Sciatic nerve (tissue), 2 donors: Measurements from ENCODE around the gene EXOC4. TPM values are rescaled to one million over a fixed set of nuclear protein-coding genes. Genes with fewer than 3 reads are reported as not detected.
"Not testable (repeated sequence)": the region's sequence is repeated elsewhere in the genome, so short reads cannot be mapped to it uniquely, and the experiment has no call there.

Experiments
- ATAC-seq: fragments of 200-7000 bp; cut with Tn5 transposase; one replicate; pipeline ENCODE4 v1.9.1; 2020; ENCODE audit warnings: mild to moderate bottlenecking, moderate library complexity
- DNase-seq: peaks from one replicate; pipeline ENCODE4 v3.0.0-alpha.2; 2020; ENCODE audit warnings: low spot score
- intact Hi-C: fragments of 100-400 bp; cut with DNase I; formaldehyde crosslinking; loops from one replicate; pipeline ENCODE4 v1.14.2; 2022
- total RNA-seq: library from RNA; stranded (reverse); fragmentation: NEBNext Ultra II Directional; extraction: Animal tissue kit (Norgen Biotek cat#: 25700); gene quantifications from one replicate; pipeline ENCODE4 v1.2.1, GENCODE V29; 2021
- donor health status: DM: no; HTN: no; CAD: no.
- donor health status: DM: no; HTN: no; CAD: no.

EXOC4 gene
- total RNA-seq, 1 donor from 2014 or later, result 109 TPM

DNA sequence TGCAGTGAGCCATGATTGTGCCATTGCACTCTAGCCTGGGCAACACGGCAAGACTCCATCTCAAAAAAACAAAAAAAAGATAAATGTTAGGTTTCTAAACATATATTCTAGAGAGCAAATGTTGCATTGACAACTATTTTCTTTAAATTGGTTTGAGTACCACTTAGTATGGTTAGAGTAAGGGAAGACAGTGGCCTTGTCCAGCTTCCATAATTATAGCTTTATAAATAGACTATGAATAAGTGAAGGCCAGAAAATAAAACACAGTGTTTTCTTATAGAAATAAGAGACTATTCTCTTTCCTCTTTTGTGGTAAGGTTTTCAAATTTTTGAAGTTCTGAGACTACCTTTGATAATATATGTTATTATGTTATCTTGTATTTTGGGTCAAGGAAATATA, 50.5 kb downstream of the EXOC4 start:
- no peak for DNase-seq
- intact Hi-C loops, result no loop called here
- no peak for ATAC-seq

DNA sequence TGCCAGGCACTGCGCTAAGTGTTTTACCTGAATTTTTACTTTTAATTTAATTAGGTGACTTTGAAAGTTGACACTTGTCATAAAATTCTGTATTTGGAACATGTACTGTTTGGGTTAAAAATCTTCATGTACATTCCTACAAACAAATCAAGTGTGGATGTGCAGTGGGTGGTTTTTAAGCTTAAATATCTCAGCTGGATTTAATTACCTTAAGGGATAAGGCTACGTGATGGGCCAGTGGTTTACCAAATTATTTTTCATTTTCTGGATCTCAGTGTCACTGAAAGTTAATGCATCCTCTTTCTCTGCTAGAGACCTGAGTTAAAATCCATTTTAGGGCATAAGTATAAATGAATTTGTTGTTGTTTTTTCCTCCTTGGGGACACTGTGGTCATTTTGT, 51.1 kb downstream of the EXOC4 start:
- intact Hi-C loops, result no loop called here
- DNase-seq (no peak), ATAC-seq (no peak)

DNA sequence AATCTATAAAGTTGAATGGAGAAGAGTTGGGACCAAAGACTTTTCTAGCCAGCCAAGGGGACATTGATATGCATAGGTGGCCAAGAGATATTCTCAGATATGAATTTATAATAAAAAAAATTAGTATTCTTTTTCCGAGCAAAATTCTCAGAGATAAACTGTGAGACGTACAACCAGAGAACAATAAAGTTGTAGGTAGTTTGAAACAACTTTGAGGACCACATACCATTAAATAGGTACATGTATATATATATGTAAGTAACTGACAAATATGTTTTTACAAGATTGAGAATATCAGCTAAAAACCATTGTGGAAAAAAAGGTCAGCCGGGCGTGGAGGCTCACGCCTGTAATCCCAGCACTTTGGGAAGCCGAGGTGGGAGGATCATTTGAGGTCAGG, 56.5 kb downstream of the EXOC4 start:
- ATAC-seq (no peak), DNase-seq (no peak)
- intact Hi-C loops, result loop anchor here (5.0 kb wide), 1 partner anchor 1147 kb away; no protein-coding TSS in a partner anchor

- intact Hi-C loops, result no loop called here
- DNase-seq, result no peak
- ATAC-seq, result no peak
Measured at GRCh38 chr7:133310232-133310862, 57.5 kb downstream of the EXOC4 start.

DNA sequence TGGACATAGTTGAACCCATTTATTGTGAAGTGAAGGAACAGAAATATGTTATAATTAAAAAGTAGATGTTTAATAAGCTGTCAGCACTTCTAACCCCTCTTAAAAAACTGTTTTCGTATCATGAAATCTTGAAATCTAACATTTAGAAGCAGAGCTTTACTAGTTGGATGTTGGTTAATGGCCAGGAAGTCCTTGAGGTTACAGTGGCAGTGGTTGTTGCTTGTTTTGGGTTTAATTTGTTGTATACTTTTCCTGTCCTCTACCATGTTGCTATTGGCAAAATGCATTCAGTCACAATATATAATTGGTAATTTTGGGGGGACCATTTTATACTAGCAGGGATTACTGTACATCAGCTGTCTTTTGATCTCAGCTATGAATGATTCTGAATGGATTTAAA, 60.7 kb downstream of the EXOC4 start:
- no peak for ATAC-seq
- intact Hi-C loops, result no loop called here

GRCh38 chr7:133314084-133314483, 61.2 kb downstream of the EXOC4 start:
- intact Hi-C loops, result no loop called here
- no peak for ATAC-seq
- DNase-seq, result no peak

More for the DNA sequence above, 60.7 kb downstream of the EXOC4 start:
- DNase-seq, result no peak

- ATAC-seq, result no peak
- no peak for DNase-seq
- intact Hi-C loops, result no loop called here
Measured at GRCh38 chr7:133315332-133316040, 62.6 kb downstream of the EXOC4 start.

- intact Hi-C loops, result no loop called here
- DNase-seq, result no peak
- ATAC-seq, result no peak
Measured at GRCh38 chr7:133319842-133320241, 67.0 kb downstream of the EXOC4 start.

- ATAC-seq (no peak), DNase-seq (no peak)
- intact Hi-C loops, result no loop called here
Measured at GRCh38 chr7:133320891-133321290, 68.0 kb downstream of the EXOC4 start.

- intact Hi-C loops, ATAC-seq, DNase-seq: not testable (repeated sequence)
Measured at GRCh38 chr7:133321366-133321765, 68.5 kb downstream of the EXOC4 start.

- intact Hi-C loops, ATAC-seq, DNase-seq: not testable (repeated sequence)
Measured at GRCh38 chr7:133326745-133327144, 73.9 kb downstream of the EXOC4 start.

GRCh38 chr7:133328021-133328420, 75.1 kb downstream of the EXOC4 start:
- ATAC-seq, intact Hi-C loops, DNase-seq: not testable (repeated sequence)

GRCh38 chr7:133330085-133330484, 77.2 kb downstream of the EXOC4 start:
- intact Hi-C loops, result no loop called here
- DNase-seq (no peak), ATAC-seq (no peak)

DNA sequence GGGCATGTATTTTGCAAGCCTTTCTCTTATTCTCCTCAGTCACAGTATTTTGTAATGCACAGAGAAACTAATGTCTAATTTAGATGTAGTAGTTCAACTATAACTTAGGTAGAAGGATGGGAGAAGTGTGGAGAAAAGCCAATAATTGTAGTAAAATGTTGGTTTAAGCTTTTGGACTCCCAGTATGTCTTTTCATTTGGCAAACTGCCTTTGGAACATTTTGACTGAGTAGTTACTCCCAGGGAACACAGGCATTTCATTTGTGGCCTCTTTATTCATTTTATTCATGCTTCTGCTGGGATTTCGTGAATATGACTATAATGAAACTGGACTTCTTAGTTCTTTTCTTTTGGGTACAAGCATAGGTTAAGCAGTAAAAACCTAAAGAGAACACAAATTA, 79.0 kb downstream of the EXOC4 start:
- no peak for ATAC-seq
- DNase-seq, result no peak
- intact Hi-C loops, result no loop called here

DNA sequence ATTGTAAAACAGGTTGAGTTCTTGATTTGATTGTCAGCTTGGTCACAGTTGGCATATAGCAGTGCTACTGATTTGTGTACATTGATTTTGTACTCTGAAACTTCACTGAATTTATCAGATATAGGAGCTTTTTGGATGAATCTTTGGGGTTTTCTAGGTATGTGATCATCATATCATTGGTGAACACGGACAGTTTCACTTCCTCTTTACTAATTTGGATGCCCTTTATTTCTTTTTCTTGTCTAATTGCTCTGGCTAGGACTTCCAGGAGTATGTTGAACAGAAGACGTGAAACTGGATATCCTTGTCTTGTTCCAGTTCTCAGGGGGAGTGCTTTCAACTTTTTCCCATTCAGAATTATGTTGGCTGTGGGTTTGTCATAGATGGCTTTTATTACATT, 86.9 kb downstream of the EXOC4 start:
- ATAC-seq, result no peak
- no peak for DNase-seq
- intact Hi-C loops, result no loop called here

DNA sequence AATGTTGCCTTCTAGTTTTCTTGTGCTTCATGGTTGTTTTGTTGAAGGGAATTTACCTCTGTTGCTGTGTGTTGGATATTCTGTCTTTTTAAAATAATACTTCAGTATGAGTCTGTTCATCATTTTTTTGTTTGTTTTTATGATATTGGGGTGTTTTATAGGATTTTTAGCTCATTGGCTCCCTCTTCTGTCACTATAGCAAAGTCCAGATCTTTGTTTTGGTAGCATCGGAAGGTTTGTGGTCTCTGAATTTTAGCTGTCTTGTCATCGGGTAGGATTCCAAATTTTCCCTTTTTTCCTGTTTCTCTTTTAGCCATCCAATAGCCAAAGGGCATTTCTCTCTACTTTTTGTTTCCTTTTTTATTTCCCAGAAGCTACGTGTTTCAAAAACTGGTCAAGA, 91.4 kb downstream of the EXOC4 start:
- no peak for DNase-seq
- no peak for ATAC-seq
- intact Hi-C loops, result no loop called here

DNA sequence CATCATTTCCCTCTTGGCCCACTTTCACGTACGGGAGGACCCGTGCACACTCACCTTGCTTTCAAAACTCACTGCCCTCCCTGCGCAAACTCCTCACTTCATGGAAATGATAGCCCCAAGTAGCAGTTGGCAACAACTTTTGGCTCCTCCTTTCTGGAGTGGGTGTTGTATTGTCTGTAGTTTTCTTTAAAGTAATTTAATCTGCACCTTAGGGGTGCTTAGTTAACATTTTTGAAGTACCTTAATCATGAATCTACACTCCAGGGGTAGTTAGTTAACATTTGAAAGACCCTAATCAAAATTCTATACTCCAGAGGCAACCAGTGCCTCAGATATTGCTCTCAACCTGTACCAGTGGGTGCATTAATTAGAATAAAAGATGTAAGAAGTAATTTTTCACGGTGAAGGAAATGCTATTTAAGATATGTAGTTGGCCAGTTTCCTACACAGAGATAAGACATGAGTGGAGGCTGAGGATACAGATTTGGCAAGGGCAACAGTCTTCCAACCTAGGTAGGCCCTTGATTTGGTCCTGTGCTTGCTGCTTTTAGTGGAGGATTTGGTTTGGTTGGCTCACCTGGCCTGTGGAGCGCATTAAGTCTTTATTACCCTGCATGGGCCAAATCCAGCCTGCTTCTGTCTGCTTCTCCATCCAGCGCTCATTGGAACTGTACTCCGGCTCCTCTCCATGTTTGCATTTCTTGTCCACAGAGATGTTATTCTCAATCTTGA, 93.0 kb downstream of the EXOC4 start:
- ATAC-seq (no peak), DNase-seq (no peak)
- intact Hi-C loops, result no loop called here

DNA sequence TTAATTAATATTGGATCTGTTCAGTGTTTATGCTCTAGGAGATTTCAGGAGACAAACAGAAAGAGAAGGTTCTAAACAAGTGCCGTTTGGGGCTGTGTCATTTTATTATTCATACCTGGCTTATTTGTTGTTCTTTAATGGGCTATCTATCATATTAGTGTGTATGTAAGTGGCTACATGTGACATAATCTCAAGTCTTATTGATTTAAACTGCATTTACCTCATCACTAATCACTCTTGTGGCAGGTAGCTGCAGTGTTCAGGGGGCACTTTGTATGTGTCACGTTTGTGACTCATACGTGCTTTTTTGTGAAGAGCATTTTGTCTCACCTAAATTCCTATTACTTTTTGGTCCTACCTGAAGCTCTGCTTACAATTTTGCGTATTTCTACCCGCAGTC, 95.4 kb downstream of the EXOC4 start:
- intact Hi-C loops, result no loop called here
- ATAC-seq (no peak), DNase-seq (no peak)

DNA sequence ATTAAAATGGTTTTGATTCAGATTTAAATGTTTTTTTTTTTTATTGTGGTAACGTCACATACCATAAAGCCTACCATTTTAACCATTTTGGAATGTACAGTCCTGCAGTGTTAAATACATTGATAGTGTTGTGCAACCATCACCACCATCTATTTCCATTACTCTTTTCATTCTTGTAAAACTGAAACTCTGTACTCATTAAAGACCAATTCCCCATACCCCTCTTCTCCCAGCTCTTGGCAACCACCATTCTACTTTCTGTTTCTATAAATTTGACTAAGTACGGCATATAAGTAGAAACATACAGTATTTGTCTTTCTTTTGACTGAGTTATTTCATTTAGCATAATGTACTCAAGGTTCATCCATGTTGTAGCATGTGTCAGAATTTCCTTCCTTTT, 96.2 kb downstream of the EXOC4 start:
- DNase-seq (no peak), ATAC-seq (no peak)
- intact Hi-C loops, result no loop called here

GRCh38 chr7:133352430-133352829, 99.6 kb downstream of the EXOC4 start:
- DNase-seq (no peak), ATAC-seq (no peak)
- intact Hi-C loops, result no loop called here
